WTC11 (cell line): Measurements from ENCODE around the gene PEAR1. TPM values are rescaled to one million over a fixed set of nuclear protein-coding genes. Genes with fewer than 3 reads are reported as not detected.

Source experiments
- ATAC-seq: fragments of 200-7000 bp; cut with Tn5 transposase; 2 replicates; pipeline ENCODE4 v1.10.0; 2021; ENCODE audit warnings: mild to moderate bottlenecking, moderate library complexity
- CTCF ChIA-PET: fragments of 300-600 bp; sonication (Branson Sonifier 250); formaldehyde crosslinking; loops from one replicate; lab custom pipeline; 2021; ENCODE audit warnings: antibody characterized with exemption; lab: Charles Lee
- POLR2A ChIA-PET: fragments of 350-600 bp; sonication (Branson Sonifier 250); formaldehyde crosslinking; loops from one replicate; lab custom pipeline; 2021; ENCODE audit warnings: antibody characterized with exemption; lab: Charles Lee
- DNase-seq: peaks from one replicate; pipeline ENCODE4 v3.0.0; 2021; ENCODE audit warnings: low spot score
- H3K27ac Mint-ChIP-seq: 2 replicates; pipeline ENCODE4 v1.8.0; 2021; ENCODE audit warnings: mixed read lengths
- H3K27me3 Mint-ChIP-seq: 2 replicates; pipeline ENCODE4 v1.8.0; 2021; ENCODE audit warnings: low read depth, mild to moderate bottlenecking, moderate library complexity, mixed read lengths
- H3K36me3 Mint-ChIP-seq: 2 replicates; pipeline ENCODE4 v1.8.0; 2021; ENCODE audit warnings: mixed read lengths
- H3K4me1 Mint-ChIP-seq: 2 replicates; pipeline ENCODE4 v1.8.0; 2022; ENCODE audit warnings: mixed read lengths
- H3K4me3 Mint-ChIP-seq: 2 replicates; pipeline ENCODE4 v1.8.0; 2021; ENCODE audit warnings: mild to moderate bottlenecking, moderate library complexity, mixed read lengths
- H3K9me3 Mint-ChIP-seq: 2 replicates; pipeline ENCODE4 v1.8.0; 2021; ENCODE audit warnings: mixed read lengths
- CREM ChIP-seq: sonication (generic); formaldehyde crosslinking; IDR thresholded peaks from 2 replicates; pipeline ENCODE4 v1.8.1; 2022; ENCODE audit warnings: mild to moderate bottlenecking, missing genetic modification reagents, moderate library complexity
- E2F5 ChIP-seq: sonication (generic); formaldehyde crosslinking; IDR thresholded peaks from 2 replicates; pipeline ENCODE4 v1.8.1; 2022; ENCODE audit warnings: mild to moderate bottlenecking, moderate library complexity, missing genetic modification reagents
- ELF4 ChIP-seq: sonication (generic); formaldehyde crosslinking; IDR thresholded peaks from 2 replicates; pipeline ENCODE4 v1.8.1; 2022; ENCODE audit warnings: low read depth, mild to moderate bottlenecking, moderate library complexity, missing genetic modification reagents
- EMX1 ChIP-seq: fragments of 250-450 bp; sonication (Bioruptor Pico); IDR thresholded peaks from 2 replicates; pipeline ENCODE4 v1.8.0; 2021; ENCODE audit warnings: mild to moderate bottlenecking
- FOXJ3 ChIP-seq: sonication (generic); formaldehyde crosslinking; IDR thresholded peaks from 2 replicates; pipeline ENCODE4 v1.9.0; 2021; ENCODE audit warnings: missing genetic modification reagents, mild to moderate bottlenecking, borderline replicate concordance
- FOXK1 ChIP-seq: sonication (generic); formaldehyde crosslinking; IDR thresholded peaks from 2 replicates; pipeline ENCODE4 v1.8.0; 2022; ENCODE audit warnings: mild to moderate bottlenecking, moderate library complexity, missing genetic modification reagents
- GABPB1 ChIP-seq: sonication (generic); formaldehyde crosslinking; IDR thresholded peaks from 2 replicates; pipeline ENCODE4 v1.8.1; 2023; ENCODE audit warnings: mild to moderate bottlenecking, missing genetic modification reagents
- MLX ChIP-seq: sonication (generic); formaldehyde crosslinking; IDR thresholded peaks from 2 replicates; pipeline ENCODE4 v1.8.1; 2023; ENCODE audit warnings: mild to moderate bottlenecking, missing genetic modification reagents, moderate library complexity
- NR2C2 ChIP-seq: sonication (generic); formaldehyde crosslinking; IDR thresholded peaks from 2 replicates; pipeline ENCODE4 v1.8.0; 2022; ENCODE audit warnings: mild to moderate bottlenecking, missing genetic modification reagents
- SMAD3 ChIP-seq: sonication (generic); formaldehyde crosslinking; IDR thresholded peaks from 2 replicates; pipeline ENCODE4 v1.8.0; 2022; ENCODE audit warnings: missing genetic modification reagents, mild to moderate bottlenecking, borderline replicate concordance
- ZBTB43 ChIP-seq: sonication (generic); formaldehyde crosslinking; IDR thresholded peaks from 2 replicates; pipeline ENCODE4 v1.8.1; 2023; ENCODE audit warnings: mild to moderate bottlenecking, missing genetic modification reagents
- ZNF232 ChIP-seq: sonication (generic); formaldehyde crosslinking; IDR thresholded peaks from 2 replicates; pipeline ENCODE4 v1.8.0; 2022; ENCODE audit warnings: mild to moderate bottlenecking, missing genetic modification reagents
- ZNF396 ChIP-seq: fragments of 250-450 bp; sonication (Bioruptor Pico); IDR thresholded peaks from 2 replicates; pipeline ENCODE4 v1.8.0; 2021; ENCODE audit warnings: mild to moderate bottlenecking, moderate library complexity, borderline replicate concordance
- ZNF416 ChIP-seq: fragments of 250-450 bp; sonication (Bioruptor Pico); IDR thresholded peaks from 2 replicates; pipeline ENCODE4 v1.9.0; 2021; ENCODE audit warnings: mild to moderate bottlenecking, inconsistent platforms
- total RNA-seq: library from RNA; stranded (reverse); gene quantifications from 3 replicates; pipeline ENCODE4 v1.2.3, GENCODE V29; 2021
- TF ChIP-seq, protein P1 (sequence below): sonication (generic); formaldehyde crosslinking; IDR thresholded peaks from 2 replicates; pipeline ENCODE4 v1.8.0; 2022; ENCODE audit warnings: mild to moderate bottlenecking, missing genetic modification reagents
- TF ChIP-seq, protein P2 (sequence below): sonication (generic); formaldehyde crosslinking; IDR thresholded peaks from 2 replicates; pipeline ENCODE4 v1.8.1; 2022; ENCODE audit warnings: low read depth, mild to moderate bottlenecking, moderate library complexity, missing genetic modification reagents, borderline replicate concordance
- TF ChIP-seq, protein P3 (sequence below): sonication (generic); formaldehyde crosslinking; IDR thresholded peaks from 2 replicates; pipeline ENCODE4 v1.8.0; 2022; ENCODE audit warnings: mild to moderate bottlenecking, missing genetic modification reagents

Gene PEAR1
- total RNA-seq, 1 experiment from 2014 or later = 1.6 TPM

DNA sequence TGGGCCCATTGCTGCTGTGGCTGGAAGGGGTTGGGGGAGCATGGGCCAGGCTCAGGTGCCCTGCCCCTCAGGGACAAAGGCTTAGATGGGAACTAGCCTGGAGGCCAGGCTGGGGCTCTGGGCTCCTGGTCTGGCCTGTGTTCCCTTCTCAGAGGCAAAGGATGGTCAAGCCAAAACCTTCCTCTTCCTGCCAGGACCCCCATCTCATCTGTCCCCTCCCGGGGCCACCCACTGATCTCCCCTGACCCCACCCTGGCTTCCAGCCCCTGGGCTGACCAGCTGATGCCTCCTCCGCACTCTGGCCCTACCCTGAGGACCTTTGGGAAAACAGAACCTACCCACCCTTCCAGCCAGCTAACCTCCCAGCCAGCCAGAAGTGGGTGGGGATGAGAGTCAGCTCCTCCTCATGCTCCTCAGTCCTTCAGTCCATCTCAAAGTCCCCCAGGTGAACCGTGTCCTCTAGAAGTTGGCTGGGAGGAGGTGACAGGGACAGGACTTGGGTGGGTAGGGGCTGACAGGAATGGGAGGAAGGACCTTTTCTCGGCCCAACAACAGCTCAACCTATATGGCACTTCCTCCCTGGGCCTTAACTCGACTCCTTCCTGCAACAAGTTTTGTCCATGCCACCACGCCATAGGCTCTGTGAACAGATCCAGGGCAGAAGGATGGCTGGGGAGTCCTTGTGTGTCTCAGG, 7.5 kb downstream of the PEAR1 start:
- no peak overlapping the region for H3K4me3 Mint-ChIP-seq
- ATAC-seq = no peak
- no peak for TF ChIP-seq GABPB1 (CRISPR knock-in tag)
- no peak for TF ChIP-seq FOXJ3
- no peak for TF ChIP-seq ZNF416 (CRISPR knock-in tag)
- no peak for TF ChIP-seq E2F5 (CRISPR knock-in tag)
- no peak for TF ChIP-seq MLX (CRISPR knock-in tag)
- no peak for TF ChIP-seq EMX1 (CRISPR knock-in tag)
- no peak for TF ChIP-seq ZNF396 (CRISPR knock-in tag)
- TF ChIP-seq, all 79 proteins: peak for 0
- Mint-ChIP-seq H3K27ac (no peak overlapping the region), H3K27me3 (peaks cover 10% of the 10 kb centered on the region), H3K4me1 (peaks cover 13% of the 10 kb centered on the region), H3K9me3 (no peaks in the 10 kb centered on the region), H3K36me3 (no peaks in the 10 kb centered on the region)
- ChIA-PET POLR2A (interaction anchor here (0.6 kb wide), 1 partner anchor 8 kb away, joined by 4 read pairs; no protein-coding TSS in a partner anchor), CTCF (interaction anchor here (0.6 to 5.1 kb wide), 7 partner anchors 9 to 48 kb away, joined by 3 to 42 read pairs (median 4); no protein-coding TSS in a partner anchor)
- no peak for DNase-seq

- no peak for ATAC-seq
- ChIA-PET POLR2A (interaction anchor here (0.6 kb wide), 1 partner anchor 9 kb away, joined by 4 read pairs; no protein-coding TSS in a partner anchor), CTCF (interaction anchor here (0.6 to 5.1 kb wide), 7 partner anchors 9 to 47 kb away, joined by 3 to 42 read pairs (median 4); no protein-coding TSS in a partner anchor)
- DNase-seq = no peak
- TF ChIP-seq ZBTB43 = no peak
- TF ChIP-seq, protein P1, sequence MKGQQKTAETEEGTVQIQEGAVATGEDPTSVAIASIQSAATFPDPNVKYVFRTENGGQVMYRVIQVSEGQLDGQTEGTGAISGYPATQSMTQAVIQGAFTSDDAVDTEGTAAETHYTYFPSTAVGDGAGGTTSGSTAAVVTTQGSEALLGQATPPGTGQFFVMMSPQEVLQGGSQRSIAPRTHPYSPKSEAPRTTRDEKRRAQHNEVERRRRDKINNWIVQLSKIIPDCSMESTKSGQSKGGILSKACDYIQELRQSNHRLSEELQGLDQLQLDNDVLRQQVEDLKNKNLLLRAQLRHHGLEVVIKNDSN (CRISPR knock-in tag) = no peak
- no peak for TF ChIP-seq FOXK1 (CRISPR knock-in tag)
- Mint-ChIP-seq H3K36me3 (no peaks in the 10 kb centered on the region), H3K27me3 (peaks cover 7% of the 10 kb centered on the region), H3K9me3 (no peaks in the 10 kb centered on the region), H3K27ac (no peak overlapping the region), H3K4me3 (no peak overlapping the region), H3K4me1 (peaks cover 11% of the 10 kb centered on the region)
These were observed 8.0 kb downstream of the PEAR1 start for GRCh38 chr1:156901590-156901900.

DNA sequence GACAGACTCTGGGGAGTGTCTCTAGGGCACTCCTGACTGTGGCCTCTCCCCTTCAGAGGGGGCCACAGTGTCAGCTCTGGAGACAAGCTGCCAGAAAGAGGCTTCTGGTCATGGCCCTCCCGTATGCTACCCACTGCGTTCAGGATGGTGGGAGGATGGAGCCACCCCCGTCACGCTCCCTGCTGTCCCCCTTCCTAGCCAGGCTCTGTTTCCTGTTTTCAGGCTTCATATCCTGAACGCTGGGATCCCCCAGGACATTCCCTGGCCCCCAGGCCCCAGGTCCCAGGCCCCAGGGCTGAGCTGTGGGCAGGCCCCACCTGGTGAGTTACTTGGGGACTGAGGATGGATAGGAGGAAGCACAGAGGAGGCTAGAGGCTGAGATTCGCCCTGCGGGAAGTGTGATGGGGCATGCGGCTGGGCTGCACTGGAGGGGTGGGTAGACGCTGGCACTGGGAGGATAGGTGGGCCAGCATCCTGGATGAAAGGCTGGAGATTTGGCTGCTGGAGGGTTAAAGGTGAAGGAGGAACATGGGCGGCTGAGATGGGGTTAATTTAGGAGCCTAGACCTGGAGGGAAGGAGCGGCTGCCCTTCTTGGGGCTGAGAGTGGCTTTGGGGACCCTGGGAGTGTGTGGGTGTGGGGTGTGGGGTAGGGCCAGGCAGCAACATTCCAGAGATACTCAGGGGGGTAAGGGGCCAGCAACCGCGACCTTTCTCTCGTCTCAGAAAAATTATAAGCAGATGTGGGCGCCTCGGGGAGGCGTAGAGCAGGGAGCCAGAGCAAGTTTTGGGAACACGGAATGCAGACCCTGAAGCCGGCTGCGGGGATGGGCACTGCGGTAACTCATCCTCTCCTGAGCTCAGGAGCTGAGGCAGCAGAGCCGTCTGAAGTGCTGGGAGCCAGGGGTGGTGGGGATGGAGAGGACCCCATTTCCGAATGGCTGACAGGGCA, 8.7 kb downstream of the PEAR1 start:
- Mint-ChIP-seq H3K36me3 (no peaks in the 10 kb centered on the region), H3K27me3 (peaks cover 3% of the 10 kb centered on the region), H3K27ac (no peak overlapping the region), H3K4me1 (peaks cover 10% of the 10 kb centered on the region), H3K4me3 (no peak overlapping the region), H3K9me3 (no peaks in the 10 kb centered on the region)
- ATAC-seq (no peak; the same call in 1 of the 2 replicates), DNase-seq (no peak)
- ChIA-PET POLR2A (interaction anchor here (0.6 kb wide), 1 partner anchor 9 kb away, joined by 4 read pairs; no protein-coding TSS in a partner anchor), CTCF (interaction anchor here (1.0 to 5.1 kb wide), 8 partner anchors 10 to 47 kb away, joined by 4 to 42 read pairs (median 6); no protein-coding TSS in a partner anchor)
- no peak for TF ChIP-seq ZNF232 (CRISPR knock-in tag)
- TF ChIP-seq, protein P2, sequence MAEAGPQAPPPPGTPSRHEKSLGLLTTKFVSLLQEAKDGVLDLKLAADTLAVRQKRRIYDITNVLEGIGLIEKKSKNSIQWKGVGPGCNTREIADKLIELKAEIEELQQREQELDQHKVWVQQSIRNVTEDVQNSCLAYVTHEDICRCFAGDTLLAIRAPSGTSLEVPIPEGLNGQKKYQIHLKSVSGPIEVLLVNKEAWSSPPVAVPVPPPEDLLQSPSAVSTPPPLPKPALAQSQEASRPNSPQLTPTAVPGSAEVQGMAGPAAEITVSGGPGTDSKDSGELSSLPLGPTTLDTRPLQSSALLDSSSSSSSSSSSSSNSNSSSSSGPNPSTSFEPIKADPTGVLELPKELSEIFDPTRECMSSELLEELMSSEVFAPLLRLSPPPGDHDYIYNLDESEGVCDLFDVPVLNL (CRISPR knock-in tag) = no peak
- no peak for TF ChIP-seq SMAD3 (CRISPR knock-in tag)
- no peak for TF ChIP-seq NR2C2 (CRISPR knock-in tag)
- TF ChIP-seq, protein P3, sequence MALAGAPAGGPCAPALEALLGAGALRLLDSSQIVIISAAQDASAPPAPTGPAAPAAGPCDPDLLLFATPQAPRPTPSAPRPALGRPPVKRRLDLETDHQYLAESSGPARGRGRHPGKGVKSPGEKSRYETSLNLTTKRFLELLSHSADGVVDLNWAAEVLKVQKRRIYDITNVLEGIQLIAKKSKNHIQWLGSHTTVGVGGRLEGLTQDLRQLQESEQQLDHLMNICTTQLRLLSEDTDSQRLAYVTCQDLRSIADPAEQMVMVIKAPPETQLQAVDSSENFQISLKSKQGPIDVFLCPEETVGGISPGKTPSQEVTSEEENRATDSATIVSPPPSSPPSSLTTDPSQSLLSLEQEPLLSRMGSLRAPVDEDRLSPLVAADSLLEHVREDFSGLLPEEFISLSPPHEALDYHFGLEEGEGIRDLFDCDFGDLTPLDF (CRISPR knock-in tag) = no peak
- no peak for TF ChIP-seq ELF4
- no peak for TF ChIP-seq CREM (CRISPR knock-in tag)
